GM18870 (cell line): ENCODE measurements around the gene ZBTB20.

Experiments
- ATAC-seq: cut with Tn5 transposase; IDR thresholded peaks from one replicate; pipeline ENCODE4 v1.9.1; 2021; ENCODE audit warnings: moderate library complexity; ENCODE audit not compliant: unreplicated experiment

Gene ZBTB20

GRCh38 chr3:114454551-114455251, 692.4 kb downstream of the ZBTB20 start:
- ATAC-seq = no peak

GRCh38 chr3:114453361-114453780, 693.7 kb downstream of the ZBTB20 start:
- no peak for ATAC-seq

- ATAC-seq = no peak
Observed at GRCh38 chr3:114452937-114453336, 694.2 kb downstream of the ZBTB20 start.

GRCh38 chr3:114452256-114452655, 694.8 kb downstream of the ZBTB20 start:
- ATAC-seq = no peak

GRCh38 chr3:114451561-114452018, 695.5 kb downstream of the ZBTB20 start:
- ATAC-seq = no peak

- ATAC-seq = peak; percentile 35
Observed at GRCh38 chr3:114451051-114451451, 696.0 kb downstream of the ZBTB20 start.

GRCh38 chr3:114450008-114450596, 697.0 kb downstream of the ZBTB20 start:
- no peak for ATAC-seq

GRCh38 chr3:114449271-114450007, 697.6 kb downstream of the ZBTB20 start:
- ATAC-seq = peak; percentile 32

- no peak for ATAC-seq
Observed at GRCh38 chr3:114447950-114448479, 699.1 kb downstream of the ZBTB20 start.

- ATAC-seq = no peak
Observed at GRCh38 chr3:114447545-114447944, 699.5 kb downstream of the ZBTB20 start.

- no peak for ATAC-seq
Observed at GRCh38 chr3:114446600-114446999, 700.5 kb downstream of the ZBTB20 start.

GRCh38 chr3:114445233-114445632, 701.9 kb downstream of the ZBTB20 start:
- no peak for ATAC-seq

- ATAC-seq = no peak
Observed at GRCh38 chr3:114444216-114444615, 702.9 kb downstream of the ZBTB20 start.

GRCh38 chr3:114442246-114442645, 704.8 kb downstream of the ZBTB20 start:
- ATAC-seq = no peak

- ATAC-seq = no peak
Observed at GRCh38 chr3:114441386-114441785, 705.7 kb downstream of the ZBTB20 start.

GRCh38 chr3:114440700-114441099, 706.4 kb downstream of the ZBTB20 start:
- ATAC-seq = no peak

GRCh38 chr3:114439284-114439683, 707.8 kb downstream of the ZBTB20 start:
- no peak for ATAC-seq

- ATAC-seq = no peak
Observed at GRCh38 chr3:114437897-114438296, 709.2 kb downstream of the ZBTB20 start.

GRCh38 chr3:114436182-114436581, 710.9 kb downstream of the ZBTB20 start:
- ATAC-seq = no peak

- ATAC-seq = no peak
Observed at GRCh38 chr3:114435386-114436115, 711.5 kb downstream of the ZBTB20 start.

GRCh38 chr3:114432310-114432709, 714.8 kb downstream of the ZBTB20 start:
- no peak for ATAC-seq
